Measurements from ENCODE around the gene RELN.

The RELN gene

DNA sequence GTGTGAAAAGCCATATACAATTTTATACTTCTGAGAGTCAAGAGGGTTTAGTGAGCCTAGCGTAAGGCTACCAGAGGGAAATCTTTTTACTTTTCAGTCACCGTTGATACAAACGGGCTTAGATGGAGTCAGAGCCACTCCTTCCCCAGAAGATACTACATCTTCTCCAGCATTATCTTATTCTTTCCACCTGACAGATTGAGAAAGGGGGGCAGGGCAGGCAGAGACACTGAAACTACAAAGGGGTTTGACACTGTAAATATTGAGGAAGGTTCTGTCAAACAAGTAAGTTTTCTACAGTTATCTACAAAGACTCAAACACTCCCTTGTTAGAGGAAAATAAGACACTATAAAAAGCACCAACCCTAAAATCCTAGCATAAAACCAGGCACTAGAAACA is 100.0 kb downstream of the RELN start:
- no peak for DNase-seq

DNA sequence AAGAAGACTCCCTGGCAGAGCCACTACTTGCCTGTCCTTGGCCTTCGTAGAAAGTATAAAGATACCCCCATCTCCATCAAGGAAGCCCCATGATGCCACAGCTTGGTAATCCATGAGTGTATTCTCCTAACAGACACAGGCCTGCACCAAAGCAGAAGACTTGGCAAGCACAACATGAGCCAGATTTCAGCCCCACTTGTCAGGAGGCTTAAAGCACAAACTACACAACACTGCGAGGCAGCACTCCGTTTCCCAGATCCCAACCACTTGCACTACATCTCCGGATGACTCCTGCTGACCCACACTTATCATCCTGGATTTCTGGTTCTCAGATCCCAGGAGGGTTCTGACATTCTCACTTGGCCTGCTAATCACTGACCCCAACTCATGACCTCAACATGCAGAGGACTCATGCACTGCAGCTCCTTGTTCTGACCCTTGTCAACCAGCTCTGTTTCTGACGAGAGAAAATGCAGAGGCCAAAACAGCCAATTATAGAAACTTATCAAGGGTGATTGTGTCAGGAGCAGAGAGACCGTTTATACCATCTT is 100.8 kb downstream of the RELN start:
- no peak for DNase-seq

DNA sequence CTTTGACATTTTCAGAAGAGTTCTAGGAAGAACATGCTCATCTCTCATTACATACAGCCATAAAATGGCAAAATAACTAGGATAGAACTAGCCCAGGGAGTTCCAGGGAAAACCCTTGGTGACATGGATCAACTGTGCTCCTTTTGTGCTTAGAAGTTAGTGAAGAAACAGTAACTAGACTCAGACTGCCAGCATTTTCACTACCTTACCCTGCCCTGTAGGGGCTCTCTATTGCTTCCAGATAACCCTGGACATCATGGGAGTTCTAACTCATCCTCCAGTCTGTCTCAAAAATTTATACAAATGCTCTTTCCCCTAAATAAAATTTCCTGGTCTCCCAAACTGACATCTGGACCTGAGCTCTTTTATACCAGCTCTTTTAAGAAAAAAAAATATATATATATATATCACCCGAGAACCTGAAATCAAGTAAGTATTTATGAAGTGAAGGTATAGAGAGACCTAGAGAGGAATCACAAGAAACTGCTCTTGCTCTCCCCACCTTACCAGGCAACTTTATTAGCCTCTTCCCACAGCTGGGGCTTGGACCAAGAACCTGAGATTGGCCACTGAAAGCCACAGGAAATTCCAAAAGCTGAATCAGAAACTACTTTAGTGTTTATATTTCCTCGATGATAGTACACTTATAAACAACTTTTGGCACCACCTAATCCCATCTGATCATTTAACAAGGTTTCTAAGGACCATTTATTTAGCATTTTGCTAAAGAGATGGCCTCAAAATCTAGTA is 101.4 kb downstream of the RELN start:
- no peak for DNase-seq

DNA sequence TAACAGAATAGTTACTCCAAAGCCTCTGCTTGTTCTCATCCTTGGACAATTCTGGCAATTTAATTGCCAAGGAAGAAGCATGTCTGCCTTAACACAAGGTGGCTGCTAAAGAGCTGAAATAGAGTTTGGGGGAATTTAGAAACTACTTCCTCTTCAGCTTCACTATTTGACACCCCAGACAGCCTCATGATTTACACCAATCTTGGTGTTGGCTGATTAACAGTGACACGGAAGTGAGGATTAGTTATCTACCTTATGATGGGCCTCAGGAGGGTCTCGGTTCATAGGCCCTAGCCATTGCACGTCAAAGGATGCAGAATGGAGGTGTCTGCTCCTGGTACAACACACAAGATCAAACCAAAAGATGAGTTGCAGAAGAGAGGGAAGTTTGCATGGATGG is 102.4 kb downstream of the RELN start:
- DNase-seq = no peak

DNA sequence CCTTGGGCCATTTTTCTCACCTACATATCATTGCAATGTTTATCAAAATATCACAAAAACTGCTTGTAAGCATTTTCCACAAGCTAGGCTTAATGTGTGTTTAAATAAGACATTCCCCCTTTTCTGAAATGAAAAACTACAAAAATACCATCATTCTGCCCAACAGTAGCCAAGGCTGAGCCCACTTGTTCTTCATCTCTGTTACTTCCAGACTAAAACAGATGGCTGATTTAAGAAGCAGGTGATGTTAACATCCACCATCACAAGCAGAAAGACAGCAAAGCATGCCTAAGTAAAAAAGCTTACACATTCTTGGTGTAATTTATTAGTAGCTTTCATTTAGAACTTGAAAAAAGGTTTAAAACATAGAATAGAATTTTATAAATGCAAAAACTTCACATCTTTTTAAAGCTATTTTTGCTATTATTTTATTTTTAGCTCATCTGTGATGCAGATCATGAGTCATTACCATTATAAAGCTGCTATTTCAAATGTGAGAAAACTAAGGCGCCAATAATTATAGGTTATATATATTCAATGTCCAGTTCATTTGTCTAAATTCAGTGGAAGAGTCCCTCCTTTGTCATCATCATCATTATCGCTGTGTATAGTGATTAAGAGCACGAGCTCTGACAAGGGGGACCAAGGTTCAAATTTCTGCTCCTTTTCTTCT is 109.4 kb downstream of the RELN start:
- DNase-seq = no peak

DNA sequence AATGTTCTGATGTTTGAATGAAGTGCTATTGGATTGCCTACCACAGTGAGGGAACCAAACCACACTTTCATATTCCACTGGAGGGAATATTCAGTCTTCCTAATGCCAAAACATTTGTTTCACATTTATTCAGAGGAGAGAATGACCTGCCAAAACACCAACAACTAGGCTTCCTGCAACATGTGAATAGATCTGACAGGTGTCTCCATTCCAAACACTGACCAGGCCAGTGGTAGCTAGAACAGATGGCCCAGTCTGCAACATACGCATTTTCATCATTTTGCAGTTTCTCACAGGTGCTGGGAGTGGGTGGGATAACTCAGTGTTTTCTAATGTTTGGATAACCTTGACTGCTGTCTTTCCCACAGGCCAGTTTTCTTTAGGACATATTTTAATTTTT is 110.0 kb downstream of the RELN start:
- no peak for DNase-seq

DNA sequence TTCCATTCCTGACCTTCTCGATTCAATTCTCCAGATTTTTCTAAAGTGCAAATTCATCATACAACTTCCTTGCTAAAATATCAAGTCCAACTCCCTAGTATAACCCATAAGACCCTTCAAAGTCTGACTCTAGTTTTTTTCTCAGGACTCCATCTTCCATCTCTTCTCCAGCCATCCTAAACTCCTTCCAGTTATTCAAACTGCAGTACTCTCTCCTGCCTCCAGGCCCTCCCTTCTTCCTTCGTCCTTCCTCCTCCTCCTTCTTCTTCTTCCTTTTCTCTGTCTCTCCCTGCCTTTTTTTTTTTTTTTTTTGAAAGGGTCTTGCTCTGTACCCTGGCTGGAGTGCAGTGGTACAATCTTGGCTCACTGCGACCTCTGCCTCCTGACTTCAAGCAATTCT is 111.9 kb downstream of the RELN start:
- DNase-seq = no peak

DNA sequence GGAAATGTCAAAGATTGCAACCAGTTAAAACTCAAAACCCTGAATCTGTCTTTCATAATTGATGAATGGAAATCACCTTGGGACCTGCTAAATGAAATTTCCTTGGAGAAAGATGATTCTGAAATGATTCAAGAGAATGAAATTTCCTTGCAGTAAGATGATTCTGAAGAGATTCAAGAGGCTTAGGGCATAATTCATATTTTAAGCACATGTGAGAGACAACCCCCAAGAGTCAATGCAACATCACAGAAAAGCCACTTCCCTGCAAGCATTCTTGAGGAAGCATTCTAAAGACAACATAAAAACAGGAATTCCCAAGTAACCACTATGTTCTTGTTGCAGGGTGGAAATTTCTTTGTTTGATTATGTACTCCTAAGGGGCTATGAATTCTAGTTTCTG is 113.7 kb downstream of the RELN start:
- no peak for DNase-seq

DNA sequence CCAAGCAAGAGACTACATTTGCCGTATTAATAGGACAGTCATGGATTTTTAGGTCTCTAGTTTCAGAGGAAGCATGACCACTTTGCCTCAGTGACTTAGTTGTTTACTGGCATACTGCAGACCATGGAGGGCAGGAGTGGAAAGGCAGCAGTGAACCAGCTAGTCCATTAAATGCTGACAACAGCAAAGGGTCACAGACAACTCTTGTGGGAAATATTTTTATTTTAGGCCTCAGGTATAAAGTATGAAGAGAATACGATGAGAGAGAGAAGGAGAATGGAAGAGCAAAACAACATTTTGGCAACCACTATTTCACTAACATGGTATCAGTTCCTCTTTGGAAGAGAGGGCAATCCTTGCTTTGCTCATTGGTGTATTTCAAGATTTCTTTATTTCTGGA is 118.0 kb downstream of the RELN start:
- no peak for DNase-seq

DNA sequence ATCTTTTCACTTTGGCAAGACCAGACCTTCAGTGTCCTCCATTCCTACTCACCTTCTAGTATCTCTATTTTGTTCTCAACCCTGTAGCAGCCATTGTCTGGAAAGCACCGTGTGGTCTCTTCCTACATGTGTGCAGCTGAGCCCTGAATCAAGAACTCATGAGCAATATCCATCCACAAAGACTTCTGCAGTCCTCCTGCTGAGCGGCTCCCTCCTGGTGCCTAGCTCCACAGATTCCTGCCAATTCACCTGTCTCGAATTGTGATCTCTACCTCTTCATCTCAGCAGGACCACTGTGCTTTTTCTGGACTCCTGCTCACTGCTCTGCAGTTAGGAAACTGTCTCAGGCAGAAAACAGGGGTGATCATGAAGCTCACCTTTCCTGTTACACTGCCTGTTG is 118.8 kb downstream of the RELN start:
- no peak for DNase-seq

DNA sequence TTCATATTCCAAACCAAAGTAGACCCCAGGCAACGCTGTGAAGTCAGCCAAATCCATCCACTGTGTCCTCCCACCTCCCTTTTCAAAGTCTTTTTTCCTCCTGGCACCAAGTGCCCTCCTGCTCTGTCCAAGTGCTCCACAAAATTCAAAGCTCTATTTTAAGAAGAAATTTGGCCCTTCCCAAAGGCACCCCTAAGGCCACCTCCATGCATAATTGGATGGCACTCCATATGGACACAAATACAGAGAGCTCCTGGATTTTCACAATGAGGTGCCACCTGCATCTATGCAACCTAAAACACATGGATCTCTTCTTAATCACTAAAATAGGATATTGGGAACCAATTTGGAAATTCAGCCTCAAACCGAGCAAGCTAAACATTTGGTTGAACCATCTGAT is 121.6 kb downstream of the RELN start:
- no peak for DNase-seq

DNA sequence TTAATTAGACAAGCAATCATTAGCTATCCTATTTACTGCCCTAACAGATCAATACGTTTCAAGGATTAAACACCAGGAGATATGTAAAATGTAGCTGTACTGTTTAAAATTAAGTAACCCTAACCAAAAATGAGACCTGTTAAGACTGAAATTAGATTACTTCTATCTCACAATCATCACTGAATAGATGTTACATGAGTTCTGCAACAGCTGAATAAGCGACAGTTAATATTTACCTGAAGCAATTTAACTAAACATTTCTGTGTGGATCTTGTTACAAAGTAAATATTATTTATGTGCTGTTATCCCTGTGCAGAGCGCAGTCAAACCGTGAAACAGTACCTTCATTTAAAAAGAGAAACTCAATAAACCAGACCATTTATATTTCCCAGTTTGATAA is 122.5 kb downstream of the RELN start:
- no peak for DNase-seq

DNA sequence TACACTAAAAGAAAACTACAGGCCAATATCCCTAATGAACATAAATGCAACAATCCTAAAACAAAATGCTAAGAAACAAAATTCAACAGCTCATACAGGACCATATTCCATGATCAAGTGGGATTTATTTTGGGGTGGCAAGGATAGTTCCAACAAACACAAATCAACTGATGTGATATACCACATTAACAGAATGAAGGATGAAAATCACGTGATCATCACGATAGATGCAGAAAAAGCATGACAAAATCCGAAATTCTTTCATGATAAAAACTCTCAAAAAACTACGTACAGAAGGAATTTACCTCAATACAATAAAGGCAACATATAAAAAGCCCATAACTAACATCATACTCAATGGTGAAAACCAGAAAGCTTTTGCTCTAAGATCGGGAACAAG is 124.0 kb downstream of the RELN start:
- DNase-seq = no peak

DNA sequence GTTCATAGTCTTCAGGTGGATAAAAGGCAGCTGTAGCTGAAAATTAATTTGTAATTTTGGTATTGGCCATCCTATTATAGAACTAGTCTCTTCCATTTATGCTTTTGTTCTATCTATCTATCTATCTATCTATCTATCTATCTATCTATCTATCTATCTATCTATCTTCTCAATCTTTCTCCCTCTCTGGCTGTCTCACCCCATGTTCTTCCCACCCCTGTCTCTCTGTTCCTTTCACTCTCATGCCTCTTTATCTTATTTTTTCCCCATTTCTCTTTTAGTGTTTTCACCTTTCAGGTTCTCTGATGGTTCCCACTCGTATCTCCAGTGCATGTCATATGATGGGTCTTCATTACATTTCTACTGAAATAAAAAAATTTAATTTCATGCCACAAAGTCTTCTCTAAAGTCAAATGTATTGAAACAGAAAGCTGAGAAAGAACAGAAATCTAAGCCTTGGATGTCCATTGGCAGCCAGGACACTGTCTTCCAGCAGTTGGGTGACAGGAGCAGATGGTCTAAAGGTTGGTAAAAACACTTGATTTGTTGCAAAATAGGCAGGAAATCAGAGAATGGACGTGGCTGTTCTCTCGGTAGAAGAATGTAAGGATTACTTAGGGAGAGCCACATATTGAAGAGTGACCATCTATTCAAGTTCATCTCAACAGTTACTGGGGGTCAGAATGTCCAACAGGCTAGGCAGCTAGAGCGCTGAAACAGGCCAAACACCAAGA is 127.0 kb downstream of the RELN start:
- DNase-seq = no peak

DNA sequence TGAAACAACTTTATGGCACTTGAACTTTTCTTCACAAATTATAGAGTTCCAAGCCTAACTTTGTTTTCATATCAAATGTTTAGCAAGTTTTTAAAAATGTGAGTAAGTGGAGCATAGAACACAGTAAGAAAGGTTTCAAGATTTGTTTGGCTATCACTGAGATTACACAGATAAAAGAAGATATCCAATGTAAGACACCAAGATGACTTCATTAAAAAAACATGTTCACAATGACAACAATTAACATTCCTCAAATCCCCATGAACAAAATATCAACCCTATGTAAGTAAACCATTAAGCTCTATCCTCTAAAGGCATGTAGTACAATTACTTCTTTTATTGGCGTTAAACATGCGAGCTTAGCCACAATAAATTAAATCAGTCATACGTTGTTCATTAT is 129.7 kb downstream of the RELN start:
- DNase-seq = no peak

DNA sequence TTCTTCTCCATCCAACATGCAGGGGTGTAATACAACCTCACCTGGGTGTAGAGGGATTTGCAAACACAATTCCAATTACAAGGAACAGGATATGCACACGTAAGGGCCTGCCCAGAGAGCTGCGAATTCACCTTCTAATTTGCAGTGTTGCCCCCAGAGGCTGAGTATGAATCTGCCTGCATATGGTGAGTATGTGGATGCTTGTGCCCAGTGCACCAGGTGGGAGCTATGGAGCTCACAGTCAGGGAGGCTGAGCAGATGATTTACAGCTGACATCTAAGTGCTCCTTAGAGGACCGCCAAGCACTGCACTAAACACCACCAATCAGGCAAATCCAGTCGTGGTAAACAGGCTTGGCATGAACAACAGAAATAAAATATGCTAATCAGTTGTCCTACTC is 132.0 kb downstream of the RELN start:
- DNase-seq = no peak

DNA sequence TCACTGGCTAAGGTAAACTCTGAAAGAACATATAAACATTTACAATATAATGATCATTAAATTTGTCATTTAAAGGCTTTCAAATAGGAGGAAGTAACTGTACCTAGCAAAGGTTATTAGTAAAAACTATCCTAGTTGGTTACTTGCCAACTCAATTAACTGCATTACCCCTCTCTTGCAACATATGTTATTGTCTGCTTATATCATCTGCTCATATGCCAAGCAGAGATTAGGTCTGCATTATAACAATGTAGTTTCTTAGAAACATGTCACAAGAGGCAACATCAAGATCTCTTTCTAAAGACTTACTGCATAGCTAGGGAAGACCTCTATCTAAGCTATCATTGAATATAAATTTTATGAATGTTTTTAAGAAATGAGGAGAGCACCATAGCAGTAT is 132.5 kb downstream of the RELN start:
- no peak for DNase-seq

DNA sequence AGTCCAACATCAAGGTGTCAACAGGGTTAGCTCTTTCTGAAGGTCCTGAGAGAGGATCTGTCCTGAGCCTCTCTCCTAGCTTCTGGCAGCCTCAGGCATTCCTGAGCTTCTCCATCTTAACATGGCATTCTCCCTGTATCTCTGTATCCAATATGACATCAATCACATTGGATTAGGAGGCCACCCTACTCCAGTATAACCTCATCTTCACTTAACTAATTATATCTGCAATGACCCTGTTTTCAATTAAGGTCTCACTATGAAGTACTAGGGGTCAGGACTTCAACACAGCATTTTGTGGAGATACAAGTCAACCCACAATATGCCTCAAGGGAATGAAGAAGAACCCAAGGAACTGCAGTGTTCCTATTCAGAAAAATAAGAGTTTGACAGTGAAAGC is 133.8 kb downstream of the RELN start:
- no peak for DNase-seq

DNA sequence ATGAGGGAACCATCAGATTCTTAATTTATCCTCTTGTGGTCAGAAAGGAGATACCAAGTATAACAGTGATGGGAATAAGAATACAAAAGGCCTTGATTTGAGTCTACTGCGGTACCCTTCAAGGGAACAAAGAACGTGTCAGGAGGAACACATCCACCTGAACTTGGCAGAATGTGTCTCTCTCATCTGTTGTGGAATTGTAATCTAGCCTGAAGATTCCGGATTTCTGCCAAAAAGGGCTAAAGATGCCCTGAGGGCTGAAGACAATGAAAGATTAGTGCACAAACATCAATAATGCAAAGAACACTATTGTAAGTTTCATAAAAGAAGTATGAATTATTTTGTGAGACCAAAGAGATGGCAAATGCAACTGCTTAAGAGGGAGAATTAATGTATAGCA is 134.8 kb downstream of the RELN start:
- DNase-seq = no peak

DNA sequence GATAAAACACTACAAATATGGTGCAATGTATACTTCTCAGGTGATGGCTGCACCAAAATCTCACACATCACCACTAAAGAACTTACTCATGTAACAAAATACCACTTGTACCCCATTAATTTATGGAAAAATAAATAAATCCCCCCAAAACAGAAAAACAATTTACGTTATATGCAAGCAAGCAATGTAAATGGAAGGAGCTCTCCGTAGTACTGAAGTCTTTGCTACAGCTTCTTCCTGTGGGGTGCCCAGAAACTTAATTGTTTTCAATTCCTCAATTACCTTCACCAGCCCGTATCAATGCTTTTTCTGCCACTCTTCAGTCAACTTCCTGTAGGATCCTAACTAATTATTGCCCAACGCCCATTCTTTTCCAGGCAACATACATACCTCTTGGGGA is 138.1 kb downstream of the RELN start:
- no peak for DNase-seq

DNA sequence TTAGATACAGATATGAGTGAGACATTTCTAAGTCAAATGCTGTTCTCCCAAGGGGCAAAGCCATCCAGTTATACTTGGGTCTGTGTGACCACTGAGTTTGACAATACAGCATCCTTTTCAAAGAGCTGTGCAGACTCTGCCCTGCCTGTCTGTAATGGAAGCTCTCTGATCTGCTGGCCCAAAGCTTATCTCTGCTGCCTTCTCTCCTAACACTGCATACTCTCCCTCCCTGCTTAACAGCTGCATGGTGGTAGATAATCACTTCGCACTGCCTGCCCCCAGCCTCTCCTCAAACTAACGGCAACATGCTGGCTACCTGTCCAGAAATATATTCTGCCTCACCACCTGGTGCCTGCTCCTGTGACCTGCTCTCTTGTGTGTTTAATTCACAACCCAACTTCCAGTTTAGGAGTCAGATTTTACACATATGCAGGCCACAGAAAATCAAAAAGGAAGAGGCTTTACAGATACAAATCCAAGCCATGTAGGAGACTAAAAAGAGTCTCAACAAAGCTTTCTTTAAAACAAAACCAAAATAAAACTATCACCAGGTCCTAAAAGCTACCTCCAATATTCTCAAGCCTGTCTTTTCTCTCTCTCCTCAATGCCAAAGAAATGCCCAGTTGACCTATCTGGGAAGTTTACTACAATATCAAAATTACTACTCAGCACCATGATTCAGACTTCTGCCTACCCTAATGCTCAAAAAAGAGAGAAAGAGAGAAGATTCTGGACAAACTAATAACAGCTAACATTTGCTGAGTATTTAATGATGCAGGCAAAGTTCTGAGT is 145.6 kb downstream of the RELN start:
- DNase-seq = no peak

DNA sequence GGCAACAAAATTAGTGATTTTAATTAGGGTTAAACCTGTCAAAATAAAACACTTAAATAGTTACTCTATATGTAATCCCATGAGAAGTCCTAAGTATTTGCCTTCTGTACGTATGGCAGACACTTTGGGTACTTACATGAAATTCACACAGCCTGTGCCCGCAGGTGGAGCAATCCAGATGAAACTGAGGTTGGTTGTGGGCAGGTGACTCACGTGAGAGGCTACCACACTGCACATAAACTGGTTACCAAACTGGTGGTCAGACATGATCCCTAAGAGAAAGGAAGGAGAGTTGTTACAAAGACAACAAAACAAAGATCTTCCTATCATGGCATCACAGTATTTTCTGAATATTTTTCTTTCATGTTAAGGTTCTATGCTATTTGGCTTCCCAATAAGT is 156.1 kb downstream of the RELN start:
- DNase-seq = no peak

DNA sequence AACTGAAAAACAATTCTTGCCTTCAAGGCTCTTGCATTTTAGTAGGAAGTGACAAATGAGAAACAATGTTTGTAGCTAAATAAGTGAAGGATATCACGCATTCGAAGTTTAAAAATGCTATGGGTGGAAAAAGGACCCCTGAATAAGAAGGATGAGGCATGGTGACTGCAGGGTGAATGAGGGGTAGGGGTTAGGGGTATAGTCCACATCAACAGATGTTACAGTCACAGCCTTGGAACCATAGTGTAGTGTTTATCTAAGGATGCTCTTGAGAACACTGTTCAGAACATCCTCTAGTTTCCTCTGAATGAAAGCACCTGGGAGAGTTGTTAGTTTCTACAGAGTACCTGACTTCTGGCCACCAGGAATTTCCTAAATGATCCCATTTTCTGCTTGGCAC is 157.0 kb downstream of the RELN start:
- no peak for DNase-seq
